HG02798 (cell line): Measurements from ENCODE around the gene HDAC11.

Experiments
- ATAC-seq: cut with Tn5 transposase; IDR thresholded peaks from one replicate; pipeline ENCODE4 v1.9.1; 2021; ENCODE audit warnings: mild to moderate bottlenecking; ENCODE audit not compliant: unreplicated experiment, poor library complexity

The HDAC11 gene

DNA sequence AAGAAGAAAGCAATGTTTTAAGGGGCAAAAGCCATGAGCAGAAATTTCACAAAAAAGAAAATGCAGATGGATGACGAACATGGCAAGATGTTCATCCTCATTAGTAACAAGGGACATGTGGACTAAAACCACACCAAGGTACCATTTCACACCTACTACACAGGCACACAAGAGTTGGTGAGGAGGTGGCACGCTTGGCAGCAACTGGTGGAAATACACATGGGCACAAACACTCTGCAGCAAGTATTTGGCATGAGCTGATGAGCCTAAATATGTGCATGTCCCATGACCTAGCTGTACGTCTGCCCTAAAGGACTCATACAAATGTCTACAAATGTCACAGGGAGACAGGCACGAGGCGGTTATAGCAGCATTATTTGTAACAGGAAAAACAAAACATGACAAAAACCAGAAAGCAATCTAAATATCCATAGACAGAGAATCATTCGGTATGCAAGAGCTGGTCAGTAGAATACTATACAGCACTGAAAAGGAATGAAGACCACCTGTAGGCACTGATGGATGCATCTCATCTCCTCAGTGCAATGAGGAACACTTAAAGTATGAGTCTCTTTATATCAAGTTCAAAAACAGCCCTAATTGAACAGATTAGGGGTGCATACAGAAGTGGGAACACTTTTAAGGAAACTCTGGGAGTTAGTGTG lies 57.3 kb downstream of the HDAC11 start:
- ATAC-seq: no peak

DNA sequence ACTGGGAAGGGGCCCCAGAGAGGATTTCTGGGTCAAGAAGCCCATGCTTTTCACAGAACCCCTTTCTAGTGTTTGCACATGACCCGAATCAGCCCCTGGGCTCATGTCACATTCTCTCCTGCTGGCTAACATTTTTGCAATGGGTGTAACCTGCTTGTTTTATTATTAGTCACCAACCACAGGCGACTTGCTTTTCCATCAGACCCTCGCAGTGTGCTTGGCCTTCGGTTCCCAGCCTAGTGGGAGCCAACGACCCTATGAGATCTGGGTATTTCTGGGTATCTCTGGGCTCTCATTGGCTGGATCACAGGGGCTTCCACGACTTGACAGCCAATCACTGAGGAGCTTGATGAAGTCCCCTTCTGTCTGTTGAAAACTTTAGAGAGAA lies 57.8 kb downstream of the HDAC11 start:
- ATAC-seq: no peak

DNA sequence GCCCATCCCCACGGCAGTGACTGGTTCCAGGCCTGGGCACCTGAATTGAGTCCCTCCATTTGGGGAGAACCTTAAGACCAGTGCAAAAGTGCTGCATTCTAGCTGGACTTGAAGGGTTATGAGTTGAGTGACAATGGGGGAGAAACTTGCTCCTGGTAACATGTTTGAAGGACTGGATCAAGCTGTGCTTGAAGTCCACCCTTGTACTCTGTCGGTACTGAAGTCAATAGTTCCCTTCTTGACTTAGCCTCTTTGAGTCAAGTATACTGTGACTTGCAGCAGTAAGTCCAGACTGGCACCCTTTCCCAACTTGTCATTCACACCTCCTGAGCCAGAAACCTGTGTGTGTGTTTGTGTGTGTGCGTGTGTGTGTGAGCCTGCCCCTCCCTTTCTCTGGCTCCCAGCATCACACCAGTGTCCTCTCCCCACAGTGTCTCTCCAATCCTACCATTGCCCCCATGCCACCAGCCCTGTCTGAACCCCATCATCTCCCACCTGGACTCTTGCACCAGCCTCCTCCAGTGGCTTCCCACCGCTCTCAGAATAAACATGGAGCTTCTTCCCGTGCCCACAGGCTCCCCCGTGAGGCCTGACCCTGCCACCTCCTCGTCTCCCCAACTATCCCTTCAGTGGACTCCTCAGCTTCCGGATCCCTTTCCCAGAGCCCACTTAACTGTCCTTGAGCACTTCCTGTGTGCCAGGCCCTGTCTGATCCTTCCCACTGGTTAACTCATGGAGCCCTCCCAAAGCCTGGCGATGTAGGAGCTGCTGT lies 58.6 kb downstream of the HDAC11 start:
- ATAC-seq: no peak

DNA sequence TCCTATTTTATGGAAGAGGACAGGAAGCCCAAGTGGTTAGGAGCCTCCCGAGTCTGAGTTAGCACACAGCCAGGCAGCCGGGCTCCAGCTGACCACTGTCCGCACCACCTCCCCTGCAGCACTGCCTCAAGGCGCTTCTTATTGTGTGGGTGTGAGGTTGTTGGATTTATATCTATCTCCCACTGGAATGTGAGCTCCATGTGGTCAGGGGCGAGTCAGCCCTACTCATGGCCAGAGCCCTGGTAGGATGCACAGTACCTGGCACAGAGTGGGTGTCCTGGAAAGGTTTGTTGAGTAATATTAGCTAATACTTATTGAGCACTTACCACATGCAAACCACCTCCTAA lies 59.2 kb downstream of the HDAC11 start:
- no peak for ATAC-seq

DNA sequence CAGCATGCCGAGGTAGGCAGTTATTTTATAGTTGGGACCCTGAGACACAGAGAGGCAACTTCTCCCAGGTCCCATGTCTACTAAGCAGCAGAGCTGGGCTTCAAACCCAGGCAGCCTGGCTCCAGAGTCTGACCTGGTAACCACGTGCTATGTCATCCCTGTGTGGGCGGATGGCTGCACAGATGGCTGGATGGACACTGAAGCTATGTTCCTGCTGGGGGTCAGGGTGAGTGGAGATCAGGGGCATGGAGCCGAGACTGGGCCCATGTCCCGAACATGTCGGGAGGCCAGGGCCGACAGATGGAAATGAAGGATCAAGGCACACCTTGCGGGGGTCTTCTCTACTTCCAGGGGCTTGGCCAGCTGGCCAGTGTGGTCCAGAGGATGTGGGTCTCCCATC lies 59.6 kb downstream of the HDAC11 start:
- no peak for ATAC-seq

DNA sequence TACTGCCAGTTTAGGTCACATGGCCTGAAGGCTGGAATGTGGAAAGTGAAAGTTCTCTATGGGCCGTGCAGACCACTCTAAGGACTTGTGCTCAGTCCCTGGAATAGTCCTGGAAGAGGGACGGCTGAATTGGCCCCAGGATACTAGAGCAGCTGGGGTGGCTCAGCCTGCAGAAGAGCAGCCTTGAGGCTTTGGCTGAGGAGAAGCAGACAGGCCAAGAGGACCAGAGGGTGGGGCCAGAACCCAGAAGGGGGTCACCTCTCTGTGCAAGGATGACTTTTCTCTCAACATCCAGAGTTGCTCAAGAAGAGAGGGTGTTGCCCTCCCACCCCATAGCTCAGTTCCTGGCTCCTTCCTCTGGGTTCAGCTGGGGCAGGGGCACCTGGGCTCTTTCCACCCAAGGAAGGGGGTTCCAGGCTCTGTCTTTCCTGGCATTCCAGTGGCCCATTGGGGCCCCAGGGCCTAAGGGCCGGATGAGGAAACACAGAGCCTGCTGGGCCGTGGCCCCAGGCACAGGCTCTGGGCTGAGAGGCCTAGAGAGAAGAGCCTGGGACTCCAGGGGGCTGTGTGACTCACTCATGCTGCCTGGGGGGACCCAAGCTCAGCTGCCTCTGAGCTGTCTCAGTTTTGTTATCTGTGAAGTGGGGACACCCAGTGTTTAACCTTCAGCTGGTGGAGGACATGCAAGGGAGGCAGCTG lies 60.3 kb downstream of the HDAC11 start:
- no peak for ATAC-seq

DNA sequence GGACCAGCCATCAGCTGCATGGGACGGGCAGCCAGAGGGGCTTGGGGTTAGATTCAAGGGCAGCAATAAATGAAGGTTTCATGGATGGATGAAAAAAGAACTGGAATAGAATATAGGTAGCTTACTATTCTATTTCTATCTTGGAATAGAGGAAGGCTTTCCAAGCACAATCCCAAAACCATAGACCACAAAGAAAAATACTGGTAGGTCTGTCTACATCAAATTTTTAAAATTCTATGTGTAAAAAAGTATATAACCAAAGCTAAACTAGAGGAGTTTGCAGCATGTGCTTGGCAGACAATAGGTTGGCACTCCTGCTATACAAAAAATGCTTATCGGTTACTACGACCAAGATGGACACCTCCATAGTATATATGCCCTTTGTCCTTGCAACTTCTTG lies 61.6 kb downstream of the HDAC11 start:
- ATAC-seq: no peak

DNA sequence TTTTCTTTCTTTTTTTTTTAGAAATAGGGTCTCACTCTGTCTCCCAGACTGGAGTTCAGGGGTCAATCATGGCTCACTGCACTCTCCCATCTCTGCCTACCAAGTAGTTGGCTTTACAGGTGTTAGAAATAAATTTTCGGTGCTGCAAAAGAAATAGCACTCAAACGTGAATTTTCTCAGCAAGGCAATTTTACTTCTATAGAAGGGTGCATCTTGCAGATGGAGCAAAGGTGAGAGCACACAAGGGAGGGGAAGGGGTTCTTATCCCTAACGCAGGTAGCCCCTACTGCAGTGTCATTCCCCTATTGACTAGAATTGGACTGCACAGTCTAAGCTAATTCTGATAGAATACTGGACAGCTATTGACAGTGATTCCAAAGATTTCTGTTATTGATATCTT lies 62.0 kb downstream of the HDAC11 start:
- ATAC-seq: no peak

DNA sequence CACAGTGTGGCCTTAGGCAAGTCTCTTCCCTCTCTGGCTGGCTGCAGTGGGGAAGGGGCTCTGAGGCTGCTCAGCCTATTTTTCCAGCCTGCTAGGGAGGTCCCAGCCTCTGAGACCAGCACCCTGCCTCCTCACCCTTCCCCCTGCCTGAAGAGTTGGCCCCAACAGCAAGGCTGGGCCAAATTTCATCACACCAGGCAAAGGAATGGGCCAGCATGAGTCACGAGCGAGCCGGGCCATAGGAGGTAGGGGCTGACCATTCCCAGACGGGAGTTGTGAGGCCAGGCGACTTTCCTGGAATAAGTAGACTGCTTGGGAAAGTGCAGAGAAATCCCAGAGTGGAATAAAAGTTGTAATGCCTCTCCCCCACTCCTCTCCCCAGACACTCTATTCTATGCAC lies 63.1 kb downstream of the HDAC11 start:
- no peak for ATAC-seq

DNA sequence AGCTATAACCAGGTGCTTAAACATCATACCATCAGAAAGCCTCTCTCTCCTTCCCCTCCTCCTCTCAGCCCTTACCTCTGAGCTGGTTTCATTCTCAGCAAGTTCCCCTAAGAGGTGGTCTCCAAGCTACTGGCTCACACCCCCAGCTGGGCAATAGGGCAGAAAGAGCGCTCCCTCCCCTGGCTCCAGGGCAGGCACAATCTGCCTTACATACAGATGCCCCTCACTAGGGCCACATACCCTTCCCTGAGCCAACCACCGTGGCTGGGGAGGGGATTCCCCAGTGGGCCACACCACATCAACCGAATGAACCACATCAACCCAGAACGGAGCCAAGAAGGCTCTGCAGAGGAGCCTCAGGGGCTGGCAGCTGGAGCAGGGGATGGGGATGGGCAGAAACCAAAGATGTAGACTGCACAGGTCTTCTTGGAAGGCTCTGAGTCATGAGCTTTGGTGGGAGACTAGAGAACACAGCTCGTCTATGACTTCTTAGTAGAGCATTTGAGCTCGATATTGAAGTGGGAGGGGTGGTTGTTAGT lies 64.3 kb downstream of the HDAC11 start:
- ATAC-seq: no peak

DNA sequence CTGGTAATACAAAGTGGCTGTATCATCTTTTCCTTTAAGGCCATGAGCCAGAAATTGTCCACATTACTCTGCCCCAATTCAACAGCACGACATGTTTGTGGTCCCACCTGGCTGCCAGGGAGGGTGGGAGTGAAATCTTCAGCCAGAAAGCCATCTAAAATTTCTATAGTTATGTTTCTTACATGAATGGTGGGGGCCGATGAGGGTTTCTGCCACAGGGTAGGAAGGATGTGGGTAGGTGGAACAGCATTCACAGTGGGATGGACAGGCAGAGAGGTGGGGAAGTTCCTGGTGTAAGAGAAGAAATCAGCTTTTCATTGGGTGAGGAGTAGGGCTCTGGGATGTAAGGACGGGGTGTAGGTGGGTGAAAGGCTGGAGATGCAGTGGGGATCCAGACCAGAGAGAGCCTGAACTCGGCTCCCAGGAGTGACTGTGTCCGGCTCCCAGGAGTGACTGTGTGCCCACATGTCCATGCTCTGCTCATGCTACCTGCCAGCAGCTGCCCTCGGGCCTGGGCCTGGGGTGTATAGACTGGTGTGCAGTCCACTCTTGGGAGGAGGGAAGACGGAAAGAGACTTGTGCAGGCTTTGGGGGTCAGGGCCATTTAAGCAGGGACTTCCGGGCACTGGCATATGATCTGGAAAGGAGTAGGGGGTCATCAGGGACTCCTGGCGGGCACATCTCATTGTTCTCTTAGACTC lies 65.0 kb downstream of the HDAC11 start:
- no peak for ATAC-seq

DNA sequence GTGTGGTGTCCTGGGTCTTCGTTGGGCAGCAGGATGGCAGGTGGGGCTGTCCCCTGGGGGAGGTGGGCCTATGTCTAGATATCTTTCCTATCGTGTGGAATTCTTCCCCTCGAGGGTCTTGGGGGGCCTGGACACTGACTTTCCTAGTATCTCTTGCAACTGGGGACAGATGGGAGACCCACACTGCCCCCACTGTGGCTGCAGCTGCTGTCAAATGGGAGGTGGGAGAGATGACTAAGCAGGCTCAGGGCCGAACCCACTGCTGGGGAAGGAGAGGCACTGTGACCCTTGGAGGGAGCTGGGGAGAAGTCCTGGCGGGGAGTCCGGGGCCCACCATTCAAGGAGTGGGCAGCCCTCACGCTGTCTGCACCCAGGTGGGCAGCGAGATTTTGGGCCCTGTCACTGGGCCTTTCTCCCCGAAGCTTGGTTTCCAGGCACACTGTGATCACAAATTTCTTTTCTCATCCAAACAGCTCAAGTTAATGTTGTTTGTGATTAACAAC lies 65.9 kb downstream of the HDAC11 start:
- ATAC-seq: no peak

DNA sequence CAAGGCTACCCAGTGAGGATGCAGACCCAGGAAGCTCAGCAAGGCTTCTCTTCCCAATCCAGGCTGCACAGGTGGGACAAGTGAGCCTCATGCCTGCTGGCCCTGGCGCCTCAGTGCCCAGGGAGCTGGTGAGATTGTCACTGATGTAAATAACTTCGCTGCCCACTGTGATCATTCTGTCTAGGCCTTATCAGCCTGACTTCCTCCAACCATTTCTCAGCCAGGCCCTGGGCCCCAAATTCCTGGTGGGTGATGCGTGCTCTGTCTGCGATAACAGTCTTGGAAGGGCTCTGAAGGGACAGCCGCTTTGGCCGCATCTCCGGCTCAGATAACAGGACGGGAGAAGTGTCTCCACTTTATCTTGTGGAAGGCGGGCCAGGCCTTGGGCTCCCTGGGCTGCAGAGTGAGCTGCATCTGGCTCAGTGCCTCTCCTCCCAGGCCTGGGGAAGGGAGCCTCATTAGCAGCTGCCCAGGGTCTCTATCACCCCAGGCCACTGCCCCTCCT lies 66.6 kb downstream of the HDAC11 start:
- ATAC-seq: no peak

DNA sequence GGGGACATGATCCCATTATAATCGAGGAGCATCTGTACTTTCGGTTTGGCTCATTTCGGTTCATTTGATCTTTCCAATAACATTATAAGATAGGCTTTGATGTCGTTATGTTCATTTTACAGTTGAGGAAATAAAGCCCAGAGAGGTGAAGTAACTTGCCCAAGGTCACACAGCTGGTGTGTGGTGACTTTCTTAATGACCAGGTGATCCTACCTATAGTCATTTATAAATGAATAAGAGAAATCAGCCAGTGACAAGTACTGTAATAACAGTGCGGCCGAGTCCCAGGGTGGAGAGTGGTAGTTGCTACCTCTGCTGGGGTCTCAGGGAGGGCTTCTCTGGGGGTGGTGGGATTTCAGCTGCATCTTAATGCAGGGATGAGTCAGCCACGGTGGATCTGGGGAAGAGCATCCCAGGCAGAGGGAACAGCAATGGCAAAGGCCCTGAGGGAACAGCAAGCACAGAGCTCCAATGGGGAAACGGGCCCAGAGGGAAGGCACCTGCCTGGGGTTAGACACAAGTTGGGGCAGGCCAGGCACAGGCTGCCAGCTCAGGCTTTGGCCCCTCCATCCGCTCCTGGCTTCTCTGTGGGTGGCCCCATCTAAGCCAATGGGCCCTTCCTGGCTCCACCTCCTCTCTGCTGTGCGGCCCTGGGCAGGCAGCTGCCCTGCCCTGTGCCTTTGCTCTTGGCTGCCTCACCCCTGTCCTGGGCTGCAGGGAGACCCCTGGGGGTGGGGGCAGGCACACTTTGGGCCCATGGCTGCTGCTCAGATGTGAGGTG lies 67.7 kb downstream of the HDAC11 start:
- ATAC-seq: no peak

DNA sequence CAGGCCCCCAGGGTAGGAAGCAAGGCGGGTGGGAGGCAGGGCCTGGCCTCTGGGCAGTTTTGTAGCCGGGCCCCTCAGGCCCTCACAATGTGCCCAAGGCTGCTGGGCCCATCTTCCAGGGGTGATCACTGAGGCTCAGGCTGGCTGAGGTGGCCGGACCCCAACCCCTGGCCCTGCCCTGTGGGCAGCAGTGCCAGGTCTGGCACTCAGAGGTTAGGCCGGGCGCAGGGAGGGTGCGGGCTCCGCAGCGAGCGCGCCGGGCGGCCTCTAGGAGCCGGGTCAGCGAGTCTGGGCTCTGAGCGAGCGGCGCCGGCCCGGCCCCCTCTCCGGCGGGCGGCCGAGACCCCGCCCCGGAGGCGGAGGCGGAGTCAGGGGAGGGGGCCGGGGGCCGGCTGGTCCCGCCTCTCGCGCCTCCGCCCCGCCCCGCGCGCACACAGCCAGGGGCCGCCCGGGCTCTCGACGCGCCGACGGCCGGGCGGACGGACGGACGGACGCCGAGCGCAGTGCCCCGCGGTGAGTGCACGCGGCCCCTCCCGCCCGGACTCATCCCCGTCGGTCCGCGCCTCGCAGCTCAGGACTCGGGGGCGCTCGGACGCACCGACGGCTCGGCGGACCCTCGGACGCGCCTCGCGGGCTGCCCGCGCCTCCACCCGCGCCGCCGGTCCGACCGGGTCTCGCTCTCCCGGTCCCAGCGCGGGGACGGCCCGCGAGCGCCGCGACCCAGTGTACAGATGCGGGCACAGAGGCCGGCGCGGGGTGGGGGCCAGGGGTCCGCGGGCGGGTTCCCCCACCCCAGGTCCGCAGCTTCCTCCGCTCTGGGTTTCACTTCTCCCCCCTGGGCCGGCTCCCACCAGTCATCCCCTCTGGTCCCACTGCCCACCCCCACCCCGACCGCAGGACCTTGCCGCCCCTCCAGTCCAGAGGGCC lies 68.9 kb downstream of the HDAC11 start, which contains the start of gene FBLN2:
FBLN2 (plus strand) TSS at position 430 of the 927 bp plus-strand sequence. CDS start 21,231 bp downstream, outside the sequence.
- no peak for ATAC-seq

DNA sequence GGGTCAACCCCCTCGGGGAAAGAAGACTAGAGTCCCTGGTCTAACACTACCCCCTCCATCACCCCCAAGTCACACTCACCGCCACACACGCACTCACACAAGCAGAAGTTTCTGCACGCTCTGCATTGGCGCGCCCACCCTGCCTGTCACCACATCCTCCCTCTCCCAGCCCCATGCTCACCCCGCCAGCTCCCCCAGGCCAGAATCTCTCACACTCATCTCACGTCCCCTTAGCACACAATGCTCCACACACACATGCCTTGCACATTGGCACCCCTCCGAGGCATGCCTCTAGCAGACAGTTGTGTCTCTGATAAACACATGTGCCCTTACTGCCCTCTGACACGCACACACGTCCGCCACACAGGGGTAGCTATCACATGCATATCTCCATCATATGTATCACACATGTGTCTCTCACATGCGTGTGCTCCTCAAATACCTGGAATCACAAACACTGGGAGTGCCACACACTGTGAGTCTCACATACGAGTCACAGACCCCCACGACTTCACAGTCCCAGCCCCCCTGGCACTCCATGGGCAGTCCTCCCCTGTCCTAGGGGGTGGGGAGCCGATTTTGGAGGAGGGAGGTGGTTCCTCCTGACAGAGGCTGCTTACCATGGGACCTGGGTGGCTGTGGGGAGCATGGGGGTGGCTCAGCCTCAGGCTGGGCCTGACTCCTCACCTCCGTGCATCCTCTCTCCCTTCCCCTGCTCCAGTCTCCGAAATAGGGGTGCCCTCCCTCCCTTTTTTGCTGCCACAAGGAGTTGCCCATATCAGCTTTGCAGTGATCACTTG lies 69.7 kb downstream of the HDAC11 start:
- ATAC-seq: no peak

DNA sequence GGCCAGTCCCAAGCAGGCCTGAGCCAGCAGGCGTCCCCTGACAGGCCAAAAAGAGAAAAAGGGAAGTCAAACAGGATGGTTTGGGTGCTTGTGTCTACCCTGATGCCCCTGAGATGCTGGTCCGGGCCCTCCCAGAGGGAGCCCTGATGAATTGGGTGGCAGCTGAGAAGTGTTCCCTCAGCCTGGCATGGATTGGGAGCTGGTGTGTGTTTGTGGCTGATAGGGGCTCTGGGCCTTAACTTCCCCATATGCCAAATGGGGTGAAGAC lies 70.3 kb downstream of the HDAC11 start:
- ATAC-seq: no peak

DNA sequence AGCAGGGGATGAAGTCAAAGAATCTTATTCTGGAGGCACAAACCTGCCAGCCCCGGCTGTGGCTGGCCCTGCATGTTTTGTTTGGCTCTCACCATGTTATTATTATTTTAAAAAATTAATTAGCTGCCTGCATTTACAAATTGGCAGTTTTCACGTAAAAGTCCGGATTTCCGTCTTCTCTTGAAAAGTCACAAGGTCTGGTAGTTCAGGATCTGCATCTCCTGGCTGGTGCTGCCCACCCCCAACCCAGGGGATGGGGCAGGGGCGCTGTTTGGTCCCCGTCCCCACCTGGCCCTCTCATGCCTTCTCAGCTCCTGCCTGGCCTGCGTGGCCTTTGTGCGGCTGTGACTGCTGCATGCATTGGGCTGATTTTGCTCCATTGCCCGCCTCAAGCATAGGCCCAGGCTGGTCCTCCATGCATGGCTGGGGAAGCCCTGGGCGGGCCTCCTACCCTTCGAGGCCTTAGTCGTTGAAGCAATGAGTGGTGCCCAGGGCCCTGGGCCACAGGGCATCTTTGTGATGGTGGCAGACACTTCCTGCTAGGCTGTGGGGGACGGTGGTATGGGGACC lies 70.8 kb downstream of the HDAC11 start:
- ATAC-seq: no peak
